ENCODE measurements around the gene ZFC3H1. TPM values are rescaled to one million over a fixed set of nuclear protein-coding genes. Genes with fewer than 3 reads are reported as not detected.

Gene ZFC3H1
- total and polyA plus RNA-seq, 2 of the 13 experiments (the other 11 are each of a cell fraction or from before 2014, with no cell fraction given) = 17.1 to 38.3 TPM

DNA sequence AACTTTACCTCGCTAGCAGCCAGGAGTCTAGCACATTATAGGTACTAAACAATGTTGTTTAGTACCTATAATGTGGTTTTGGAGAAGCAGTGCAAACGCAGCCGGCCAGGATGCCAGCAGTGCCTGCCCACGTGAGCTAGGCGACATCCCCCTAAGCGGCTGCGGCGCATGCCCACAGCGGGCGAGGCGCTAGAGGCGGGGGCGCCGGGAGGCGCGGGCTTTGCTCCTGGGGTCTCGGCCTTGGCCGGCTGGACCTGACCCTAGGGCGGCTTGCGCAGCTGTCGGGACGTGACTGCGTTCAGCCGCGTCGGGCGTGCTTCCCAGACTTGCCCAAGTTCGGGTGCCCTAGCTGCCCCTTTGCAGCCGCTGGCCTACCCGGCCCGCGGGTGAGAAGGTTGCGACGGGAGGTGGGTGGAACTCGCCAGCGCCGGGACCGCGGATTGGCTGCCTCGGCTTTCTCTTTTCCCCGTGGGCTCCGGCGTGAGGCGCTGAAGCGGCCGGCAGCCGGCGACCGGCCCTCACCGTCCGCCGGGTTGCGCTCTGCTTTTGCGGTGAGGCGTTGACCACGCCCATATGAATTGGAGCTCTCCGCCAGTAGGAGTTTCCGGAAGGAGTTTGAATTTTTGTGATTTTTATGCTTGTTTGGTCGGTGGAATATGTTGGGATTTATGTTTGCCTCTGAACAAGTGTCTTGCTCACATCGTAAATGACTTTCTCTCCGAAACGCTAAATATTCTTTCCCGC lies 22.4 kb upstream of the ZFC3H1 start, which contains the start of gene TMEM19 (continued):
- TF ChIP-seq, protein P1, sequence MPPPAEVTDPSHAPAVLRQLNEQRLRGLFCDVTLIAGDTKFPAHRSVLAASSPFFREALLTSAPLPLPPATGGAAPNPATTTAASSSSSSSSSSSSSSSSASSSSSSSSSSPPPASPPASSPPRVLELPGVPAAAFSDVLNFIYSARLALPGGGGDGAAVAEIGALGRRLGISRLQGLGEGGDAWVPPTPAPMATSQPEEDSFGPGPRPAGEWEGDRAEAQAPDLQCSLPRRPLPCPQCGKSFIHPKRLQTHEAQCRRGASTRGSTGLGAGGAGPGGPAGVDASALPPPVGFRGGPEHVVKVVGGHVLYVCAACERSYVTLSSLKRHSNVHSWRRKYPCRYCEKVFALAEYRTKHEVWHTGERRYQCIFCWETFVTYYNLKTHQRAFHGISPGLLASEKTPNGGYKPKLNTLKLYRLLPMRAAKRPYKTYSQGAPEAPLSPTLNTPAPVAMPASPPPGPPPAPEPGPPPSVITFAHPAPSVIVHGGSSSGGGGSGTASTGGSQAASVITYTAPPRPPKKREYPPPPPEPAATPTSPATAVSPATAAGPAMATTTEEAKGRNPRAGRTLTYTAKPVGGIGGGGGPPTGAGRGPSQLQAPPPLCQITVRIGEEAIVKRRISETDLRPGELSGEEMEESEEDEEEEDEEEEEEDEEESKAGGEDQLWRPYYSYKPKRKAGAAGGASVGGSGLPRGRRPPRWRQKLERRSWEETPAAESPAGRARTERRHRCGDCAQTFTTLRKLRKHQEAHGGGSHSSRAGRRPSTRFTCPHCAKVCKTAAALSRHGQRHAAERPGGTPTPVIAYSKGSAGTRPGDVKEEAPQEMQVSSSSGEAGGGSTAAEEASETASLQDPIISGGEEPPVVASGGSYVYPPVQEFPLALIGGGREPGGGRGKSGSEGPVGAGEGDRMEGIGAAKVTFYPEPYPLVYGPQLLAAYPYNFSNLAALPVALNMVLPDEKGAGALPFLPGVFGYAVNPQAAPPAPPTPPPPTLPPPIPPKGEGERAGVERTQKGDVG (CRISPR knock-in tag; IDR thresholded peaks at IDR 0.05; ENCODE audit: borderline replicate concordance) = peak; percentile 90; the same call in 1 of the 2 replicates
- TF ChIP-seq, protein P2, sequence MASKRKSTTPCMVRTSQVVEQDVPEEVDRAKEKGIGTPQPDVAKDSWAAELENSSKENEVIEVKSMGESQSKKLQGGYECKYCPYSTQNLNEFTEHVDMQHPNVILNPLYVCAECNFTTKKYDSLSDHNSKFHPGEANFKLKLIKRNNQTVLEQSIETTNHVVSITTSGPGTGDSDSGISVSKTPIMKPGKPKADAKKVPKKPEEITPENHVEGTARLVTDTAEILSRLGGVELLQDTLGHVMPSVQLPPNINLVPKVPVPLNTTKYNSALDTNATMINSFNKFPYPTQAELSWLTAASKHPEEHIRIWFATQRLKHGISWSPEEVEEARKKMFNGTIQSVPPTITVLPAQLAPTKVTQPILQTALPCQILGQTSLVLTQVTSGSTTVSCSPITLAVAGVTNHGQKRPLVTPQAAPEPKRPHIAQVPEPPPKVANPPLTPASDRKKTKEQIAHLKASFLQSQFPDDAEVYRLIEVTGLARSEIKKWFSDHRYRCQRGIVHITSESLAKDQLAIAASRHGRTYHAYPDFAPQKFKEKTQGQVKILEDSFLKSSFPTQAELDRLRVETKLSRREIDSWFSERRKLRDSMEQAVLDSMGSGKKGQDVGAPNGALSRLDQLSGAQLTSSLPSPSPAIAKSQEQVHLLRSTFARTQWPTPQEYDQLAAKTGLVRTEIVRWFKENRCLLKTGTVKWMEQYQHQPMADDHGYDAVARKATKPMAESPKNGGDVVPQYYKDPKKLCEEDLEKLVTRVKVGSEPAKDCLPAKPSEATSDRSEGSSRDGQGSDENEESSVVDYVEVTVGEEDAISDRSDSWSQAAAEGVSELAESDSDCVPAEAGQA (IDR thresholded peaks at IDR 0.05; ENCODE audit: low read depth) = no peak
- TF ChIP-seq, protein P2 (CRISPR knock-in tag; IDR thresholded peaks at IDR 0.05; ENCODE audit: borderline replicate concordance) = no peak
- TF ChIP-seq ZNF260 (CRISPR knock-in tag; IDR thresholded peaks at IDR 0.05; ENCODE audit: borderline replicate concordance, low read depth) = no peak
- TF ChIP-seq POLR2G (IDR thresholded peaks at IDR 0.05; ENCODE audit: low read depth, low read length) = peak; percentile 90
- no peak for TF ChIP-seq ZSCAN25 (CRISPR knock-in tag; IDR thresholded peaks at IDR 0.05)
- TF ChIP-seq, protein P3, sequence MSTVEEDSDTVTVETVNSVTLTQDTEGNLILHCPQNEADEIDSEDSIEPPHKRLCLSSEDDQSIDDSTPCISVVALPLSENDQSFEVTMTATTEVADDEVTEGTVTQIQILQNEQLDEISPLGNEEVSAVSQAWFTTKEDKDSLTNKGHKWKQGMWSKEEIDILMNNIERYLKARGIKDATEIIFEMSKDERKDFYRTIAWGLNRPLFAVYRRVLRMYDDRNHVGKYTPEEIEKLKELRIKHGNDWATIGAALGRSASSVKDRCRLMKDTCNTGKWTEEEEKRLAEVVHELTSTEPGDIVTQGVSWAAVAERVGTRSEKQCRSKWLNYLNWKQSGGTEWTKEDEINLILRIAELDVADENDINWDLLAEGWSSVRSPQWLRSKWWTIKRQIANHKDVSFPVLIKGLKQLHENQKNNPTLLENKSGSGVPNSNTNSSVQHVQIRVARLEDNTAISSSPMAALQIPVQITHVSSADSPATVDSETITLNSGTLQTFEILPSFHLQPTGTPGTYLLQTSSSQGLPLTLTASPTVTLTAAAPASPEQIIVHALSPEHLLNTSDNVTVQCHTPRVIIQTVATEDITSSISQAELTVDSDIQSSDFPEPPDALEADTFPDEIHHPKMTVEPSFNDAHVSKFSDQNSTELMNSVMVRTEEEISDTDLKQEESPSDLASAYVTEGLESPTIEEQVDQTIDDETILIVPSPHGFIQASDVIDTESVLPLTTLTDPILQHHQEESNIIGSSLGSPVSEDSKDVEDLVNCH (CRISPR knock-in tag; IDR thresholded peaks at IDR 0.05) = 0 out of 2 replicates have a peak, but pooled peaks have one; percentile 67
- no peak for TF ChIP-seq MATR3 (CRISPR knock-in tag; IDR thresholded peaks at IDR 0.05)
- peak; percentile 95 for TF ChIP-seq ZNF350 (CRISPR knock-in tag; IDR thresholded peaks at IDR 0.05; ENCODE audit: borderline replicate concordance, low read depth)
- peak; percentile 92 for TF ChIP-seq ZNF776 (CRISPR knock-in tag; IDR thresholded peaks at IDR 0.05)
- peak; percentile 83; the same call in 1 of the 2 replicates for TF ChIP-seq NCOA1 (CRISPR knock-in tag; IDR thresholded peaks at IDR 0.05)
- TF ChIP-seq ZNF703 (CRISPR knock-in tag; IDR thresholded peaks at IDR 0.05; ENCODE audit: borderline replicate concordance) = no peak; the same call in 1 of the 2 replicates
- 0 out of 2 replicates have a peak, but pooled peaks have one; percentile 34 for TF ChIP-seq ZNF24 (IDR thresholded peaks at IDR 0.05)
- TF ChIP-seq ARNT (IDR thresholded peaks at IDR 0.05) = no peak
- TF ChIP-seq SMYD3 (CRISPR knock-in tag; IDR thresholded peaks at IDR 0.05) = peak; percentile 65; the same call in 1 of the 2 replicates
- no peak; the same call in 1 of the 2 replicates for TF ChIP-seq EED (CRISPR knock-in tag; IDR thresholded peaks at IDR 0.05)

All from HepG2 (cell line).